Type B pancreatic cell (in vitro differentiated cells): Measurements from ENCODE around the gene RSPH1. TPM values are rescaled to one million over a fixed set of nuclear protein-coding genes. Genes with fewer than 3 reads are reported as not detected.

ENCODE experiments used
- DNase-seq: peaks from one replicate; pipeline ENCODE4 v3.0.0; 2021; ENCODE audit warnings: mixed read lengths; ENCODE audit not compliant: unreplicated experiment; ENCODE audit errors: extremely low spot score
- H3K27ac Mint-ChIP-seq: 2 replicates; pipeline ENCODE4 v1.8.0; 2021; ENCODE audit warnings: mild to moderate bottlenecking, mixed read lengths
- H3K27me3 Mint-ChIP-seq: 2 replicates; pipeline ENCODE4 v1.8.0; 2021; ENCODE audit warnings: mixed read lengths
- H3K36me3 Mint-ChIP-seq: 2 replicates; pipeline ENCODE4 v1.8.0; 2021; ENCODE audit warnings: mixed read lengths
- H3K4me1 Mint-ChIP-seq: one replicate; pipeline ENCODE4 v1.8.0; 2021; ENCODE audit warnings: mixed read lengths; ENCODE audit not compliant: unreplicated experiment
- H3K4me3 Mint-ChIP-seq: 2 replicates; pipeline ENCODE4 v1.8.0; 2021; ENCODE audit warnings: mild to moderate bottlenecking, mixed read lengths
- H3K9me3 Mint-ChIP-seq: 2 replicates; pipeline ENCODE4 v1.8.0; 2021; ENCODE audit warnings: mixed read lengths
- CTCF ChIP-seq: fragments of 200-600 bp; sonication (generic); conservative IDR thresholded peaks from 2 replicates; pipeline ENCODE4 v1.5.0; 2021; ENCODE audit warnings: antibody characterized with exemption, mild to moderate bottlenecking
- total RNA-seq: library from RNA; stranded (reverse); gene quantifications from 2 replicates; pipeline ENCODE4 v1.2.1, GENCODE V29; 2021; ENCODE audit warnings: low replicate concordance

The RSPH1 gene
- total RNA-seq, 1 donor from 2014 or later: 5.2 TPM

GRCh38 chr21:42534421-42535378, 38.7 kb upstream of the RSPH1 start:
- DNase-seq: no peak
- no peak for TF ChIP-seq CTCF
- no peaks in the 10 kb centered on the region for H3K27me3 Mint-ChIP-seq
- no peak overlapping the region for H3K27ac Mint-ChIP-seq
- no peak overlapping the region for H3K4me3 Mint-ChIP-seq
- peaks cover 6% of the 10 kb centered on the region for H3K36me3 Mint-ChIP-seq
- H3K9me3 Mint-ChIP-seq: no peaks in the 10 kb centered on the region
- H3K4me1 Mint-ChIP-seq: peaks cover 27% of the 10 kb centered on the region

GRCh38 chr21:42533963-42534355, 37.9 kb upstream of the RSPH1 start:
- H3K27me3 Mint-ChIP-seq: no peaks in the 10 kb centered on the region
- no peaks in the 10 kb centered on the region for H3K9me3 Mint-ChIP-seq
- H3K4me1 Mint-ChIP-seq: peaks cover 22% of the 10 kb centered on the region
- no peak for DNase-seq
- no peak overlapping the region for H3K4me3 Mint-ChIP-seq
- TF ChIP-seq CTCF: no peak
- peaks cover 3% of the 10 kb centered on the region for H3K36me3 Mint-ChIP-seq
- H3K27ac Mint-ChIP-seq: no peak overlapping the region

- Mint-ChIP-seq H3K36me3 (peaks cover 3% of the 10 kb centered on the region), H3K4me3 (no peak overlapping the region), H3K27me3 (no peaks in the 10 kb centered on the region), H3K4me1 (peaks cover 20% of the 10 kb centered on the region), H3K9me3 (no peaks in the 10 kb centered on the region), H3K27ac (no peak overlapping the region)
- DNase-seq: no peak
- TF ChIP-seq CTCF: no peak
Observed at GRCh38 chr21:42533306-42533962, 37.4 kb upstream of the RSPH1 start.

- Mint-ChIP-seq H3K9me3 (no peaks in the 10 kb centered on the region), H3K27ac (no peak overlapping the region), H3K4me3 (no peak overlapping the region), H3K36me3 (no peaks in the 10 kb centered on the region), H3K27me3 (no peaks in the 10 kb centered on the region), H3K4me1 (peaks cover 18% of the 10 kb centered on the region)
- DNase-seq: no peak
- TF ChIP-seq CTCF: no peak
Observed at GRCh38 chr21:42532466-42533181, 36.6 kb upstream of the RSPH1 start.

GRCh38 chr21:42531771-42532170, 35.7 kb upstream of the RSPH1 start:
- Mint-ChIP-seq H3K4me1 (peaks cover 19% of the 10 kb centered on the region), H3K36me3 (no peaks in the 10 kb centered on the region), H3K4me3 (no peak overlapping the region), H3K27me3 (no peaks in the 10 kb centered on the region), H3K27ac (no peak overlapping the region), H3K9me3 (no peaks in the 10 kb centered on the region)
- no peak for DNase-seq
- no peak for TF ChIP-seq CTCF
